Measurements from ENCODE around the gene SYNGR3.
"Not testable (repeated sequence)": the region's sequence is repeated elsewhere in the genome, so short reads cannot be mapped to it uniquely, and the experiment has no call there.

SYNGR3 gene

GRCh38 chr16:1989209-1990100 is at the start of gene SYNGR3:
Gene SYNGR3 (plus strand): TSS chr16:1989970. CDS start chr16:1990103, 133 bp downstream.
- DNase-seq (ENCODE audit: low spot score) = peak; percentile 41

- no peak for DNase-seq (ENCODE audit: low spot score)
Observed at GRCh38 chr16:1940273-1941161, 49.3 kb upstream of the SYNGR3 start.

- no peak for DNase-seq (ENCODE audit: low spot score)
Observed at GRCh38 chr16:1941162-1942046, 48.4 kb upstream of the SYNGR3 start.

GRCh38 chr16:1942047-1942809 is 47.5 kb upstream of the SYNGR3 start:
- no peak for DNase-seq (ENCODE audit: low spot score)

GRCh38 chr16:1942810-1943726 is 46.7 kb upstream of the SYNGR3 start, which contains the start of gene MSRB1:
Gene MSRB1 (minus strand): TSS chr16:1943199. CDS start chr16:1943156, 43 bp downstream.
- peak; percentile 100 for DNase-seq (ENCODE audit: low spot score)

- DNase-seq (ENCODE audit: low spot score) = no peak
Observed at GRCh38 chr16:1944612-1945199, 45.1 kb upstream of the SYNGR3 start.

GRCh38 chr16:1945559-1946391 is 44.0 kb upstream of the SYNGR3 start:
- no peak for DNase-seq (ENCODE audit: low spot score)

GRCh38 chr16:1946495-1947368 is 43.0 kb upstream of the SYNGR3 start:
- DNase-seq (ENCODE audit: low spot score) = no peak

- DNase-seq (ENCODE audit: low spot score) = no peak
Observed at GRCh38 chr16:1947369-1947670, 42.5 kb upstream of the SYNGR3 start.

- no peak for DNase-seq (ENCODE audit: low spot score)
Observed at GRCh38 chr16:1949507-1949906, 40.3 kb upstream of the SYNGR3 start.

- no peak for DNase-seq (ENCODE audit: low spot score)
Observed at GRCh38 chr16:1950047-1950446, 39.7 kb upstream of the SYNGR3 start.

GRCh38 chr16:1950559-1950958 is 39.2 kb upstream of the SYNGR3 start:
- no peak for DNase-seq (ENCODE audit: low spot score)

- DNase-seq (ENCODE audit: low spot score) = no peak
Observed at GRCh38 chr16:1953734-1954133, 36.0 kb upstream of the SYNGR3 start.

GRCh38 chr16:1957434-1958142 is 32.2 kb upstream of the SYNGR3 start:
- DNase-seq (ENCODE audit: low spot score) = not testable (repeated sequence)

- not testable (repeated sequence) for DNase-seq (ENCODE audit: low spot score)
Observed at GRCh38 chr16:1958143-1958491, 31.7 kb upstream of the SYNGR3 start.

- DNase-seq (ENCODE audit: low spot score) = no peak
Observed at GRCh38 chr16:1958715-1959268, 31.0 kb upstream of the SYNGR3 start.
